Measurements from ENCODE around the gene NRN1L.

DNA sequence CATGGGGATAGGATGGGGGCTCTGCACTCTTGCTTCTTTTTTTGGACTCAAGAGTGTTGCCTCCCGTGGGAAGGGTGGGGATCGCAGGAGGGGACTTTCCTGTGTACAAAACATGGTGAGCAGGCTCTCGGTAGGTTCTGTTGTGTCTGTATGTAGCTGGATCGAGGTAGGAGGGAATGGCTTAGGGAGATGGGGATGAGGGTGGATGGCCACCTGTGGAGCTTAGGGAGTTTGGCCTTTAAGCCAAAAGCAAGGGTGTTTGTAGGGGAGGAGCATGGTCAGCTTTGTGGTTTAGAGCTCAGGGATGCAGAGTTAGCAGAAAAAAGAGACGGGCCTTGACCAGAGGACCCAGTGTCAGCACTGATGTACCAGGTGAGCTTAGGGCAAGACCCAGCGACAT is 22.8 kb upstream of the NRN1L start:
- no peak for TF ChIP-seq YY1 (IDR thresholded peaks at IDR 0.05; ENCODE audit: insufficient read depth, insufficient read length)
- TF ChIP-seq ZNF274 (IDR thresholded peaks at IDR 0.05; ENCODE audit: low read depth, low read length): no peak
- no peak for TF ChIP-seq SUZ12 (IDR thresholded peaks at IDR 0.05; ENCODE audit: extremely low read depth, insufficient read depth, insufficient read length)

Measured in NT2/D1 (cell line).